HG03025 (cell line): ENCODE measurements around the gene IGDCC3.
"Not testable (repeated sequence)": the region's sequence is repeated elsewhere in the genome, so short reads cannot be mapped to it uniquely, and the experiment has no call there.

ENCODE experiments used
- ATAC-seq: cut with Tn5 transposase; IDR thresholded peaks from one replicate; pipeline ENCODE4 v1.9.1; 2021; ENCODE audit warnings: mild to moderate bottlenecking, moderate library complexity; ENCODE audit not compliant: unreplicated experiment, low FRiP score

The IGDCC3 gene

DNA sequence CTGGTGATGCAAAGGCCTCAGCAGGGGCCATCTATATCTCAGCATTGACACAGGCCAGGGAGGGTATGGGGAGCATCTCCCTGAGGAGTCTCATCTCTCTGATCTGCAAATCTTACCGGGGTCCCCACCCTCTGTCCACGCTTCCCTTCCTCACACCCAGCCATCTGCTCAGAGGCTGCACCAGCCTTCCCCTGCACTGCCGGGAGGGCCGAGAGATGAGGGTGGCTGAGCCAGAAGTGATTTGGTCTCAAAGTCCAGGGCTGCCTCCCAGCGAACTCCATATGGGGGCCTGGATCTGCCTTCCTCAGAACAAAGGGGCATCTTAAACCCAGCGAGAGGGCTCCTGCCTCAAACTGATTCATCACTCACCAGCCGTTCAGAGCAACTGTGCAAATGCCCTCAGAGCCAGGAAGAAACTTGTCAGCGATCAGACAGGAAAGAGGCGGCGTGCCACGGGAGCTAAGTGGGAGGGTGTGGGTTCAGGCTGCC is 4.6 kb downstream of the IGDCC3 start:
- no peak for ATAC-seq

- ATAC-seq = no peak
Observed at GRCh38 chr15:65372787-65373067, 5.1 kb downstream of the IGDCC3 start.

DNA sequence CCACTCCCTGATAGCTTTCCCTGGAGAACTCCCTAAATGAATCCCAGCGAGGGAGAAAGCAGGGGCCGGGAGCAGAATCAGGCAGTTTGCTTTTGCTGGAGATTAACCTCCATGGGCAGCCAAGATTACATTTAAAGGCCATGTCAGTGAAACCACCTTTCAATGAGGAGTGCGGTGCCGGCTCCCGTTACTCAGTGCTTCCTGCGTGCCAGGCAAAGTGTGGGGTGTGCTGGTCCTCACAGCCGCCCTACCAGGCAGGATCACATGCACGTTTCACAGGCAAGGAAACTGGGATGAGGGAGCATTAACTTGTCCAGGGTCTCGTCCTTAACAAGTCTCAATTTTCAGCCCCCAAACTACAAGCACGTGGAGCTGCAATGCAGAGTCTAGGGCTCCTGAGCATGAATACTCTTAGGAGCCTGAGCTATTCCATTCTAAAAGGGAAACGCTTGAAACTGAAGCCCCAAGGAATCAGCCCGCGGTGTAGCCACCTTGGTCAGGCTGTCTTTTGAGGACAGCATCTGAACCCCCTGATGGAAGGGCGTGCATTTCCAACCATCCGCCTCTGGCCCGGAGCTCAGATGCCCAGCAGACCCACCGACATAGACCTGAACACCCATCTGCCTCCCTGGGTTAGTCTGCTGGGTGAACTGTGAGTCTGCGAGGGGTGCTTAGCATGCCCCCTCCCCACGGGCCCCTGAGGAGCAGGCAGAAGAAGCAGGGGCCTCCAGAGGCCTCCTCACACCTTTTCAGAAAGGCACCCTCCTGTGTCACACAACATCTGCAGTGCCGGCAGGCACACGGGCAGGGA is 5.6 kb downstream of the IGDCC3 start:
- no peak for ATAC-seq

GRCh38 chr15:65370885-65371284 is 6.9 kb downstream of the IGDCC3 start:
- ATAC-seq = no peak

DNA sequence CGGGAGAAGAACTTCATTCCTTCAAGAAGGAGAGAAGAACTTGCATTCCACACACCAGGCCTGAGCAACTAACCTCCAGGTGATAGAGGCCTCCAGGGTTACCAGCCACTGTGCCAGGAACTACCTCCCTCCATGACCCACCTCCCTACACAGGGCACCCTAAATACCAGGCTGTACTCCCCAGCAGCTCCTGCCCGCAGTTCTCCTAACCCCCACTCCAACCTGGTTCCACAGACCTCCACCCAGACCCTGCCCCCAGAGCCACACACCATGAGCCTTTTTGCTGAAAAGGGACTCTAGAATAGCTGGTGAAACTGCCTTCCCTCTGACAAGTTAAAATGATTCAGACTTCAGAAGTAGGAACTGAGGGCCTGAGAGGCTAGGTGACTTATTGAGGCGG is 8.2 kb downstream of the IGDCC3 start:
- ATAC-seq = no peak

GRCh38 chr15:65369212-65369547 is 8.6 kb downstream of the IGDCC3 start:
- no peak for ATAC-seq

- no peak for ATAC-seq
Observed at GRCh38 chr15:65368302-65369211, 9.2 kb downstream of the IGDCC3 start.

GRCh38 chr15:65366122-65366892 is 11.5 kb downstream of the IGDCC3 start:
- ATAC-seq = no peak

DNA sequence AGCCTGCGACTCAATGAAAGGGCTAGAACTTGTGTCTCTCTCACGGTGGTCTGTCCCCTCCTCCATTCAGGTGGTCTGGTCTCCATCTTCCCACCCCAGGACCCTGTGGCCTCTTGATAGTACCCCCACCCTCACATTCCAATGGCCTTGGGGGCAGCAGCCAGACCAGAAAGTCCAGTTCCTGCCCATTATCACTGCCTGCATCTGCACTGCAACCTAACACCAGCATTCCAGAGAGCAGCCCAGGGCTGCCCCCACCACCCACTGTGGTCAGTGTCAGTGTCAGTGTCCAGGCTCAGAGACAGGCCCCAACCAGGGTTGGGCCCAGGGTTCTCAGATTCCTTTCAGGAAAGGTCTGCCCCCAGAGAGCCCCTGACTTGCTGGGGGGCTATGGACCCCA is 12.6 kb downstream of the IGDCC3 start:
- no peak for ATAC-seq

GRCh38 chr15:65363766-65364165 is 14.0 kb downstream of the IGDCC3 start:
- no peak for ATAC-seq

GRCh38 chr15:65363306-65363705 is 14.5 kb downstream of the IGDCC3 start:
- no peak for ATAC-seq

- ATAC-seq = no peak
Observed at GRCh38 chr15:65362491-65362890, 15.3 kb downstream of the IGDCC3 start.

GRCh38 chr15:65361708-65362459 is 15.9 kb downstream of the IGDCC3 start:
- ATAC-seq = no peak

- ATAC-seq = no peak
Observed at GRCh38 chr15:65360506-65360905, 17.3 kb downstream of the IGDCC3 start.

DNA sequence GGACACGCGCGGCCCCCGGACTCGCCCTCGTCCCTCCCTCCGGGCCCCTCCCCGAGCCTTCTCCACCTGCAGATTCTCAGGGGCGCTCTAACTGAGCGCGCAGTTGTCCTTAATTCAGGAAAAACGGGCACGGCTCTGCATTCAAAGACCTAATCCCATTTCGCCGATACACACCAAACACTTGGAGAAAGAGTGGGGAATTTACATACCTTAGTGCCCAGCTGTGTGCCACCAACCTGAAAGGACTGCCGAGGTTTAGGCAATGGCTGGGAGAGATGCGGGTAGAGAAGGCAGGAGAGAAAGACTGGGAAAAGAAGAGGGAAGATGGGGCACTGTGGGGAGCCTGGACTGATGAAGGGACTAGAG is 21.8 kb downstream of the IGDCC3 start:
- ATAC-seq = no peak

- no peak for ATAC-seq
Observed at GRCh38 chr15:65355173-65355987, 22.4 kb downstream of the IGDCC3 start.

GRCh38 chr15:65354835-65355172 is 23.0 kb downstream of the IGDCC3 start:
- no peak for ATAC-seq

DNA sequence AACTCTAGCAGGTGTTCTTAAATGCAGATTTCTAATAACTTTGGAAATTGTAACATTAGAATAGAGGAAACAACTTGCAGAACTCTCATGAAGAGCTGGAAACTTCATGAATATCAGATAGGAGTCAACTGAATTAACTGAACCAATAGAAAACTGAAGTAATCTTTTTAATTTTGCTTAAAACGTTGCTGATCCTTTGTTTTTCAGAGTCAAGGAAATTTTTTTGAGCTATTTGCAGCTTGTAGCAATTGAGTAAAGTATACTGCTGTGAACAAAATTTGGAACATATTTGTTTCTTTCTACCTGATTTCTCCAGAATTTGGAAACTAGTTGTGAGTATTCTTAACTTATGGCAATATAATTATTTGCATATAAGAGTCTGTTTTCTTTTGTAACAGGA is 25.8 kb downstream of the IGDCC3 start:
- ATAC-seq = not testable (repeated sequence)

DNA sequence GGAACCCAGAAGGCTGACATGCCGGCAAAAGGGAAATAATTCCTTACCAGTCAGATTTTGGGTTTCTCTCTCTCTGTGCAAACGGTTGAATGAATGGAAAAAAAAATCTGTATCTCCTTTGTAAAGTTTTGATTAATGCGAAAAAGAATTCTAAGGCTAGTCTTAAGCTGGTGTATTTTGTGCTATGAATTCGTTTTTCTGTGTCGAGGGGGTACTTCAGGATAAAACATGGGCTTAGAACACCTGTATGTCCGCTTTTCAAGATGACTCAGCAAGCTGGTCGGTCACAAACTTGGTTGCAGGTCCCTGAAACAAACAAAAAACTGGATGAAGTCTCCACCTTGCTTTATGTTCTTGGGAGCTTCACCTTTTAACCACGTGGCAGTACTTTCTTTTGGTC is 28.5 kb downstream of the IGDCC3 start:
- no peak for ATAC-seq

GRCh38 chr15:65347756-65348155 is 30.0 kb downstream of the IGDCC3 start:
- not testable (repeated sequence) for ATAC-seq
